ENCODE results near the gene NCR2. TPM values are rescaled to one million over a fixed set of nuclear protein-coding genes. Genes with fewer than 3 reads are reported as not detected.

NCR2 gene
- total RNA-seq, 1 experiment from 2014 or later, result not detected

GRCh38 chr6:41359617-41360313, 24.4 kb downstream of the NCR2 start:
- DNase-seq (ENCODE audit: low read depth), result no peak

GRCh38 chr6:41360314-41360685, 24.9 kb downstream of the NCR2 start:
- DNase-seq (ENCODE audit: low read depth), result no peak

- no peak for DNase-seq (ENCODE audit: low read depth)
Observed at GRCh38 chr6:41366150-41366549, 30.7 kb downstream of the NCR2 start.

GRCh38 chr6:41367061-41367460, 31.7 kb downstream of the NCR2 start:
- DNase-seq (ENCODE audit: low read depth), result no peak

GRCh38 chr6:41367700-41368099, 32.3 kb downstream of the NCR2 start:
- peak; percentile 60 for DNase-seq (ENCODE audit: low read depth)

GRCh38 chr6:41370488-41371111, 35.2 kb downstream of the NCR2 start:
- DNase-seq (ENCODE audit: low read depth), result peak; percentile 68

GRCh38 chr6:41371461-41371991, 36.1 kb downstream of the NCR2 start:
- DNase-seq (ENCODE audit: low read depth), result peak; percentile 47

- DNase-seq (ENCODE audit: low read depth), result peak; percentile 20
Observed at GRCh38 chr6:41371992-41372831, 36.8 kb downstream of the NCR2 start.

- no peak for DNase-seq (ENCODE audit: low read depth)
Observed at GRCh38 chr6:41372832-41373626, 37.6 kb downstream of the NCR2 start.

- DNase-seq (ENCODE audit: low read depth), result no peak
Observed at GRCh38 chr6:41373627-41373918, 38.2 kb downstream of the NCR2 start.

- DNase-seq (ENCODE audit: low read depth), result peak; percentile 13
Observed at GRCh38 chr6:41373919-41374617, 38.7 kb downstream of the NCR2 start.

- DNase-seq (ENCODE audit: low read depth), result no peak
Observed at GRCh38 chr6:41374618-41375590, 39.5 kb downstream of the NCR2 start.

- no peak for DNase-seq (ENCODE audit: low read depth)
Observed at GRCh38 chr6:41375598-41376151, 40.3 kb downstream of the NCR2 start.

GRCh38 chr6:41376176-41376575, 40.8 kb downstream of the NCR2 start:
- no peak for DNase-seq (ENCODE audit: low read depth)

GRCh38 chr6:41377071-41377470, 41.7 kb downstream of the NCR2 start:
- no peak for DNase-seq (ENCODE audit: low read depth)

- no peak for DNase-seq (ENCODE audit: low read depth)
Observed at GRCh38 chr6:41379306-41379705, 43.9 kb downstream of the NCR2 start.

- no peak for DNase-seq (ENCODE audit: low read depth)
Observed at GRCh38 chr6:41386594-41386993, 51.2 kb downstream of the NCR2 start.

GRCh38 chr6:41392246-41392645, 56.8 kb downstream of the NCR2 start:
- DNase-seq (ENCODE audit: low read depth), result no peak

- DNase-seq (ENCODE audit: low read depth), result no peak
Observed at GRCh38 chr6:41396335-41396734, 60.9 kb downstream of the NCR2 start.

GRCh38 chr6:41399424-41399823, 64.0 kb downstream of the NCR2 start:
- DNase-seq (ENCODE audit: low read depth), result no peak

Data from M059J (cell line).